WTC11 (cell line): ENCODE results near the gene AMMECR1. TPM values are rescaled to one million over a fixed set of nuclear protein-coding genes. Genes with fewer than 3 reads are reported as not detected.
"Not testable (repeated sequence)": the region's sequence is repeated elsewhere in the genome, so short reads cannot be mapped to it uniquely, and the experiment has no call there.

Experiments used
- ATAC-seq: fragments of 200-7000 bp; cut with Tn5 transposase; 2 replicates; pipeline ENCODE4 v1.10.0; 2021; ENCODE audit warnings: mild to moderate bottlenecking, moderate library complexity
- CTCF ChIA-PET: fragments of 300-600 bp; sonication (Branson Sonifier 250); formaldehyde crosslinking; loops from one replicate; lab custom pipeline; 2021; ENCODE audit warnings: antibody characterized with exemption; lab: Charles Lee
- POLR2A ChIA-PET: fragments of 350-600 bp; sonication (Branson Sonifier 250); formaldehyde crosslinking; loops from one replicate; lab custom pipeline; 2021; ENCODE audit warnings: antibody characterized with exemption; lab: Charles Lee
- DNase-seq: peaks from one replicate; pipeline ENCODE4 v3.0.0; 2021; ENCODE audit warnings: low spot score
- H3K27ac Mint-ChIP-seq: 2 replicates; pipeline ENCODE4 v1.8.0; 2021; ENCODE audit warnings: mixed read lengths
- H3K27me3 Mint-ChIP-seq: 2 replicates; pipeline ENCODE4 v1.8.0; 2021; ENCODE audit warnings: low read depth, mild to moderate bottlenecking, moderate library complexity, mixed read lengths
- H3K36me3 Mint-ChIP-seq: 2 replicates; pipeline ENCODE4 v1.8.0; 2021; ENCODE audit warnings: mixed read lengths
- H3K4me1 Mint-ChIP-seq: 2 replicates; pipeline ENCODE4 v1.8.0; 2022; ENCODE audit warnings: mixed read lengths
- H3K4me3 Mint-ChIP-seq: 2 replicates; pipeline ENCODE4 v1.8.0; 2021; ENCODE audit warnings: mild to moderate bottlenecking, moderate library complexity, mixed read lengths
- H3K9me3 Mint-ChIP-seq: 2 replicates; pipeline ENCODE4 v1.8.0; 2021; ENCODE audit warnings: mixed read lengths
- AFF4 ChIP-seq: sonication (generic); formaldehyde crosslinking; IDR thresholded peaks from 2 replicates; pipeline ENCODE4 v1.8.1; 2023; ENCODE audit warnings: mild to moderate bottlenecking, missing genetic modification reagents, borderline replicate concordance
- ATF6 ChIP-seq: sonication (generic); formaldehyde crosslinking; IDR thresholded peaks from 2 replicates; pipeline ENCODE4 v1.8.1; 2023; ENCODE audit warnings: mild to moderate bottlenecking, missing genetic modification reagents
- E2F1 ChIP-seq: sonication (generic); formaldehyde crosslinking; IDR thresholded peaks from 2 replicates; pipeline ENCODE4 v1.8.0; 2022; ENCODE audit warnings: mild to moderate bottlenecking, missing genetic modification reagents
- ELF4 ChIP-seq: sonication (generic); formaldehyde crosslinking; IDR thresholded peaks from 2 replicates; pipeline ENCODE4 v1.8.1; 2022; ENCODE audit warnings: low read depth, mild to moderate bottlenecking, moderate library complexity, missing genetic modification reagents
- ESRRA ChIP-seq: sonication (generic); formaldehyde crosslinking; IDR thresholded peaks from 2 replicates; pipeline ENCODE4 v1.8.1; 2022; ENCODE audit warnings: mild to moderate bottlenecking, missing genetic modification reagents, borderline replicate concordance
- GABPB1 ChIP-seq: sonication (generic); formaldehyde crosslinking; IDR thresholded peaks from 2 replicates; pipeline ENCODE4 v1.8.1; 2023; ENCODE audit warnings: mild to moderate bottlenecking, missing genetic modification reagents
- IRF2 ChIP-seq: sonication (generic); formaldehyde crosslinking; IDR thresholded peaks from 2 replicates; pipeline ENCODE4 v1.8.0; 2022; ENCODE audit warnings: low read depth, missing genetic modification reagents, borderline replicate concordance
- JUN ChIP-seq: sonication (generic); formaldehyde crosslinking; IDR thresholded peaks from 2 replicates; pipeline ENCODE4 v1.8.0; 2023; ENCODE audit warnings: mild to moderate bottlenecking, missing genetic modification reagents
- NFE2L1 ChIP-seq: sonication (generic); formaldehyde crosslinking; IDR thresholded peaks from 2 replicates; pipeline ENCODE4 v1.8.1; 2023; ENCODE audit warnings: missing genetic modification reagents
- PRDM15 ChIP-seq: sonication (generic); formaldehyde crosslinking; IDR thresholded peaks from 2 replicates; pipeline ENCODE4 v1.8.0; 2022; ENCODE audit warnings: missing genetic modification reagents
- RELA ChIP-seq: sonication (generic); formaldehyde crosslinking; IDR thresholded peaks from 2 replicates; pipeline ENCODE4 v1.8.1; 2022; ENCODE audit warnings: missing genetic modification reagents, mild to moderate bottlenecking, borderline replicate concordance
- SOX15 ChIP-seq: fragments of 250-450 bp; sonication (Bioruptor Pico); IDR thresholded peaks from 2 replicates; pipeline ENCODE4 v1.9.0; 2021; ENCODE audit warnings: mild to moderate bottlenecking
- STAT6 ChIP-seq: sonication (generic); formaldehyde crosslinking; conservative IDR thresholded peaks from 2 replicates; pipeline ENCODE4 v1.8.1; 2023; ENCODE audit warnings: mild to moderate bottlenecking, low read depth, missing genetic modification reagents, moderate library complexity
- TP53 ChIP-seq: sonication (generic); formaldehyde crosslinking; IDR thresholded peaks from 2 replicates; pipeline ENCODE4 v1.8.1; 2023; ENCODE audit warnings: mild to moderate bottlenecking, missing genetic modification reagents
- ZNF121 ChIP-seq: sonication (generic); formaldehyde crosslinking; IDR thresholded peaks from 2 replicates; pipeline ENCODE4 v1.8.0; 2023; ENCODE audit warnings: missing genetic modification reagents
- ZNF232 ChIP-seq: sonication (generic); formaldehyde crosslinking; IDR thresholded peaks from 2 replicates; pipeline ENCODE4 v1.8.0; 2022; ENCODE audit warnings: mild to moderate bottlenecking, missing genetic modification reagents
- total RNA-seq: library from RNA; stranded (reverse); gene quantifications from 3 replicates; pipeline ENCODE4 v1.2.3, GENCODE V29; 2021

Gene AMMECR1
- total RNA-seq, 1 experiment from 2014 or later: 18.1 TPM

- DNase-seq: no peak
- Mint-ChIP-seq H3K4me1 (0 out of 2 replicates have a peak, but pooled peaks cover 6% of the 10 kb centered on the region), H3K27me3 (no peaks in the 10 kb centered on the region), H3K36me3 (no peaks in the 10 kb centered on the region), H3K9me3 (no peaks in the 10 kb centered on the region), H3K27ac (no peak overlapping the region), H3K4me3 (no peak overlapping the region)
- no peak for ATAC-seq
- CTCF ChIA-PET: interaction anchor here (0.7 kb wide), 1 partner anchor 262 kb away, joined by 3 read pairs; no protein-coding TSS in a partner anchor
- POLR2A ChIA-PET: no interaction called here
- TF ChIP-seq AFF4 (CRISPR knock-in tag) (no peak), NFE2L1 (CRISPR knock-in tag) (no peak), SOX15 (CRISPR knock-in tag) (no peak), ESRRA (no peak), E2F1 (CRISPR knock-in tag) (no peak), GABPB1 (no peak)
Measured at GRCh38 chrX:110156167-110156754, 161.6 kb downstream of the AMMECR1 start.

- Mint-ChIP-seq H3K9me3 (no peaks in the 10 kb centered on the region), H3K36me3 (no peaks in the 10 kb centered on the region), H3K27me3 (no peaks in the 10 kb centered on the region), H3K4me1 (0 out of 2 replicates have a peak, but pooled peaks cover 1% of the 10 kb centered on the region), H3K27ac (no peak overlapping the region), H3K4me3 (no peak overlapping the region)
- no peak for TF ChIP-seq ELF4 (CRISPR knock-in tag)
- peak; percentile 68 for TF ChIP-seq ZNF121 (CRISPR knock-in tag)
- no peak for ATAC-seq
- ChIA-PET CTCF (interaction anchor here (0.7 kb wide), 1 partner anchor 263 kb away, joined by 3 read pairs; no protein-coding TSS in a partner anchor), POLR2A (no interaction called here)
- no peak for DNase-seq
Measured at GRCh38 chrX:110155759-110156158, 162.1 kb downstream of the AMMECR1 start.

GRCh38 chrX:110154328-110154727 is 163.6 kb downstream of the AMMECR1 start:
- DNase-seq, CTCF ChIA-PET, H3K4me3 Mint-ChIP-seq, H3K27ac Mint-ChIP-seq, H3K4me1 Mint-ChIP-seq, ATAC-seq, H3K27me3 Mint-ChIP-seq, H3K36me3 Mint-ChIP-seq, H3K9me3 Mint-ChIP-seq, POLR2A ChIA-PET: not testable (repeated sequence)

GRCh38 chrX:110153896-110154295 is 164.0 kb downstream of the AMMECR1 start:
- ATAC-seq (no peak), DNase-seq (no peak)
- no peaks in the 10 kb centered on the region for H3K36me3 Mint-ChIP-seq
- H3K27me3 Mint-ChIP-seq: no peaks in the 10 kb centered on the region
- no peaks in the 10 kb centered on the region for H3K4me1 Mint-ChIP-seq
- CTCF ChIA-PET: no interaction called here
- H3K4me3 Mint-ChIP-seq: no peak overlapping the region
- no peaks in the 10 kb centered on the region for H3K9me3 Mint-ChIP-seq
- POLR2A ChIA-PET: no interaction called here
- no peak overlapping the region for H3K27ac Mint-ChIP-seq
- TF ChIP-seq PRDM15 (CRISPR knock-in tag) (no peak), TP53 (CRISPR knock-in tag) (no peak), ESRRA (no peak), RELA (CRISPR knock-in tag) (no peak), STAT6 (CRISPR knock-in tag) (no peak), ATF6 (CRISPR knock-in tag) (no peak), IRF2 (CRISPR knock-in tag) (no peak), ZNF232 (CRISPR knock-in tag) (no peak), JUN (no peak)
